Sigmoid colon (tissue), 7 donors: ENCODE results near the gene LIPN. TPM values are rescaled to one million over a fixed set of nuclear protein-coding genes. Genes with fewer than 3 reads are reported as not detected.

ENCODE experiments used
- DNase-seq: peaks from one replicate; pipeline ENCODE4 v3.0.0-alpha.2; 2019
- H3K27ac ChIP-seq, 4 donors: fragments of 200-600 bp; sonication (generic); one replicate each; pipeline ENCODE4 v1.5.1; 2016 to 2019; ENCODE audit warnings: mild to moderate bottlenecking in 1 of 4
- H3K27me3 ChIP-seq, 3 donors: fragments of 200-600 bp; sonication (generic); one replicate each; pipeline ENCODE4 v1.5.1; 2019; ENCODE audit warnings: mild to moderate bottlenecking in 1 of 3
- H3K36me3 ChIP-seq, 4 donors: fragments of 200-600 bp; sonication (generic); one replicate each; pipeline ENCODE4 v1.5.1; 2016 to 2019
- H3K4me1 ChIP-seq, 4 donors: fragments of 200-600 bp; sonication (generic); one replicate each; pipeline ENCODE4 v1.5.1; 2017 to 2019
- H3K4me3 ChIP-seq, 4 donors: fragments of 200-600 bp; sonication (generic); one replicate each; pipeline ENCODE4 v1.5.1; 2017 to 2019; ENCODE audit warnings: mild to moderate bottlenecking in 2 of 4, moderate library complexity in 1 of 4
- H3K9me3 ChIP-seq, 4 donors: fragments of 200-600 bp in 3 of 4; sonication (generic) in 3 of 4; one replicate each; pipeline versions ENCODE4 v1.5.1 to v1.6.1; 2013 to 2019
- CTCF ChIP-seq, 4 experiments: fragments of 450-650 bp in 3 of 4; fragments of 200-600 bp in 1 of 4; IDR thresholded peaks; one replicate each; pipeline ENCODE4 v1.5.1; 2016 to 2019; ENCODE audit warnings: antibody characterized with exemption in 4 of 4, mild to moderate bottlenecking in 3 of 4, moderate library complexity in 2 of 4
- EP300 ChIP-seq, 4 donors: sonication (generic); formaldehyde crosslinking; IDR thresholded peaks; one replicate each; pipeline ENCODE4 v1.6.1; 2017; ENCODE audit warnings: antibody characterized with exemption in 4 of 4
- POLR2A ChIP-seq, 2 donors: fragments of 450-650 bp; IDR thresholded peaks; one replicate each; pipeline ENCODE4 v1.6.1; 2016; ENCODE audit warnings: antibody characterized with exemption in 2 of 2, mild to moderate bottlenecking in 2 of 2, moderate library complexity in 2 of 2
- POLR2AphosphoS5 ChIP-seq, 4 donors: sonication (generic); formaldehyde crosslinking; IDR thresholded peaks; one replicate each; pipeline ENCODE4 v1.6.1; 2017; ENCODE audit warnings: antibody characterized with exemption in 4 of 4
- WGBS, 2 donors: extraction: QIAGEN DNeasy Blood & Tissue Kit; methylation state at CpG; one replicate each; pipeline ENCODE4 v1.1.7; 2013; 5-methylcytosine and 5-hydroxymethylcytosine counted together
- intact Hi-C: fragments of 100-400 bp; cut with DNase I; formaldehyde crosslinking; loops from one replicate; pipeline ENCODE4 v1.15.1; 2023
- polyA plus RNA-seq, 3 donors: library from polyadenylated mRNA; stranded (reverse); fragments of 200-250 nt; gene quantifications; one replicate each; pipeline ENCODE4 v1.2.3, GENCODE V29; 2013
- total RNA-seq, 4 donors: library from RNA; depleted of rRNA; stranded (reverse); fragments of >200 nt; gene quantifications; one replicate each; pipeline ENCODE4 v1.1.0, GENCODE V29; 2016
- donor health status: healthy with polysubstance abuse.
- donor health status: Bipolar disorder and iron deficiency.
- donor health status: healthy.

The LIPN gene
- total and polyA plus RNA-seq, 7 donors, result 1.4 TPM; not detected in 6

DNA sequence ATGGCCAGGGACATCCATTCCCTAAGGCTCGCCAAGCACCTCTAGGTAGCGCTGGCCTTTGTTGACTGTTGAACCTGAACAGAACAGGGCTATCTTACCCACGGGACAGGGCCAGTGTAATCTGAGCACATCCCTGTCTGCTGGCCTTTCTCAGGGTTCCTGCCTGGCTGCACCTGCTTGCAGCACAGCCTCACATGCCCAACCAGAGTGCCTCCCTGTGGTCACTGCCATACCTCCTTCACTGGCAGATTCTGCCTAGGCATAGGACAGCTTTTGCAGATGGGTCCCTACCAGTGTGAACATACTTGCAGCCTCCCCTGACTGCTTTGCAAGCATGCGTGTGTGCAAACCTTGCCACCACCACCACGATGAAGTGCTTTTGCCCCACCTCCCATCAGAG is 15.8 kb upstream of the LIPN start:
- H3K27me3 ChIP-seq, result no peaks in the 10 kb centered on the region
- no peaks in the 10 kb centered on the region for H3K36me3 ChIP-seq
- H3K4me1 ChIP-seq, result no peaks in the 10 kb centered on the region
- TF ChIP-seq EP300 (IDR thresholded peaks at IDR 0.05) (no peak), CTCF (IDR thresholded peaks at IDR 0.05) (no peak), POLR2A (IDR thresholded peaks at IDR 0.05) (no peak), POLR2AphosphoS5 (IDR thresholded peaks at IDR 0.05) (no peak)
- DNase-seq, result no peak
- no peak overlapping the region for H3K4me3 ChIP-seq
- no peak overlapping the region for H3K27ac ChIP-seq
- intact Hi-C loops, result no loop called here
- H3K9me3 ChIP-seq, result peaks cover 0 to 3% (median 0%) of the 10 kb centered on the region in 4 donors
- 79 to 84% methylated on average over 5 of the region's 5 CpGs for WGBS, 2 donors

DNA sequence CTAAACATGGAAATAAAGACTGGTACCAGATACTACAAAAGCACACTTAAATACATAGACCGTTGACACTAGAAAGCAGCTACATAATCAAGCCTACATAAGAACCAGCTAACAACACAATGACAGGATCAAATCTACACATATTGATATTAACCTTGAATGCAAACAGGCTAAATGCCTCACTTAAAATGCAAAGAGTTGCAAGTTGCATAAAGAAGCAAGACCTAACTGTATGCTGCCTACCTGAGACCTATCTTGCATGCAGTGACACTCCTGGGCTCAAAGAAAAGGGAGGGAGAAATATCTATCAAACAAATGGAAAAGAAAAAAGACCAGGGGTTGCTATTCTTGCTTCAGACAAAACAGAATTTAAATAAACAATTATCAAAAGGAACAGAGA is 14.2 kb upstream of the LIPN start:
- 93 to 98% methylated on average over 1 of the region's 1 CpG for WGBS, 2 donors
- Histone ChIP-seq H3K27me3 (no peaks in the 10 kb centered on the region), H3K4me3 (no peak overlapping the region), H3K27ac (no peak overlapping the region), H3K4me1 (no peaks in the 10 kb centered on the region), H3K9me3 (peaks cover 0 to 6% (median 0%) of the 10 kb centered on the region in 4 donors), H3K36me3 (no peaks in the 10 kb centered on the region)
- intact Hi-C loops, result no loop called here
- TF ChIP-seq POLR2A (IDR thresholded peaks at IDR 0.05), result no peak
- TF ChIP-seq POLR2AphosphoS5 (IDR thresholded peaks at IDR 0.05), result no peak
- no peak for TF ChIP-seq CTCF (IDR thresholded peaks at IDR 0.05)
- DNase-seq, result no peak

DNA sequence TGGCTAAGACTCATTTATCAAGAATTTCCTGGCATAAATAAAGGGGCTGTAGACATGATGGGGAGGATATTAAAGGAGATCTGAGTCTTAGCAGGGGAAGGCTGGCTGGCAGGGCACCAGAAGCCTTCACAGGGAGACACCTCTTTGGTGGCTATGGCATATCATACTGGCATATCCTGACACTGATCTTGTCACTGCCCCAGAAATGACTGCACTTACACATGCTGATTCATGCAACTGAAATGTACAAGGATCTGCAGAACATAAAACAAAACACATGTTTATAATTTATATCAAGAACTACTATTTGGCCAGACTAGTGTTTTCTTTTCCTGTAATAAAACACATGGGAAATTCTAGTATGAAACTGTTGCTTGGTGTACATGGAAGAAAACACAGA is 5.5 kb upstream of the LIPN start:
- H3K27me3 ChIP-seq, result no peaks in the 10 kb centered on the region
- no peak overlapping the region for H3K27ac ChIP-seq
- TF ChIP-seq POLR2AphosphoS5 (IDR thresholded peaks at IDR 0.05) (no peak), EP300 (IDR thresholded peaks at IDR 0.05) (no peak), POLR2A (IDR thresholded peaks at IDR 0.05) (no peak), CTCF (IDR thresholded peaks at IDR 0.05) (no peak)
- peaks cover 0 to under 1% (median 0%) of the 10 kb centered on the region in 4 donors for H3K9me3 ChIP-seq
- no peak for DNase-seq
- H3K4me3 ChIP-seq, result no peak overlapping the region
- H3K4me1 ChIP-seq, result no peaks in the 10 kb centered on the region
- intact Hi-C loops, result no loop called here
- H3K36me3 ChIP-seq, result no peaks in the 10 kb centered on the region

DNA sequence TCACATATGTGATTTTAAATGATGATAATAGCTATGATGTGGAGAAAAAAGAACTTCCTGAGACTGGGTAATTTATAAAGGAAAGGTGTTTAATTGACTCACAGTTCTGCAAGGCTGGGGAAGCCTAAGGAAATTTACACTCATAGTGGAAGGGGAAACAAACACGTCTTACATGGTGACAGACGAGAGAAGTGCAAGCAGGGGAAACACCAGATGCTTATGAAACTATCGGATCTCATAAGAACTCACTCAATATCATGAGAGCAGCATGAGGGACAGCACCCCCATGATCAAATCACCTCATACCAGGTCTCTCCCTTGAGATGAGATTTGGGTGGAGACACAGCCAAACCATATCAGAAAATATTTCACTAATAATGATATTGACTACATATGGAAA is 4.1 kb upstream of the LIPN start:
- intact Hi-C loops, result no loop called here
- WGBS, 2 donors, result 56 to 84% methylated on average over 3 of the region's 3 CpGs
- no peak for TF ChIP-seq CTCF (IDR thresholded peaks at IDR 0.05)
- TF ChIP-seq EP300 (IDR thresholded peaks at IDR 0.05), result no peak
- TF ChIP-seq POLR2A (IDR thresholded peaks at IDR 0.05), result no peak
- TF ChIP-seq POLR2AphosphoS5 (IDR thresholded peaks at IDR 0.05), result no peak

GRCh38 chr10:88756660-88757059 is 3.2 kb upstream of the LIPN start:
- H3K9me3 ChIP-seq, result no peaks in the 10 kb centered on the region
- H3K4me3 ChIP-seq, result no peak overlapping the region
- H3K27ac ChIP-seq, result no peak overlapping the region
- 0% methylated on average over 1 of the region's 1 CpG for WGBS, 2 donors
- TF ChIP-seq CTCF (IDR thresholded peaks at IDR 0.05) (no peak), EP300 (IDR thresholded peaks at IDR 0.05) (no peak), POLR2AphosphoS5 (IDR thresholded peaks at IDR 0.05) (no peak), POLR2A (IDR thresholded peaks at IDR 0.05) (no peak)
- DNase-seq, result no peak
- no peaks in the 10 kb centered on the region for H3K4me1 ChIP-seq
- H3K36me3 ChIP-seq, result no peaks in the 10 kb centered on the region
- intact Hi-C loops, result no loop called here
- no peaks in the 10 kb centered on the region for H3K27me3 ChIP-seq

More for the DNA sequence above, 4.1 kb upstream of the LIPN start:
- Histone ChIP-seq H3K36me3 (no peaks in the 10 kb centered on the region), H3K4me3 (no peak overlapping the region), H3K27me3 (no peaks in the 10 kb centered on the region), H3K27ac (no peak overlapping the region), H3K9me3 (no peaks in the 10 kb centered on the region), H3K4me1 (no peaks in the 10 kb centered on the region)
- no peak for DNase-seq
